A549 treated with ZK216348 at 1 μM for 4 hours (cell line): ENCODE data around the gene IRF2BP1. TPM values are rescaled to one million over a fixed set of nuclear protein-coding genes. Genes with fewer than 3 reads are reported as not detected.

Experiments used
- total RNA-seq: library from RNA; stranded (reverse); fragments of 200-300 nt; extraction: Qiagen RNA extraction; gene quantifications from 5 replicates; pipeline ENCODE4 v1.2.3, GENCODE V29; 2022; ENCODE audit warnings: low read depth

IRF2BP1 gene
- total RNA-seq: 14.9 to 40.5 TPM (median 38.1 TPM) in 5 replicates

GRCh38 chr19:45885556-45886426 lies at the start of gene IRF2BP1:
IRF2BP1 (minus strand) TSS chr19:45886141; CDS start chr19:45885774, 367 bp downstream.

DNA sequence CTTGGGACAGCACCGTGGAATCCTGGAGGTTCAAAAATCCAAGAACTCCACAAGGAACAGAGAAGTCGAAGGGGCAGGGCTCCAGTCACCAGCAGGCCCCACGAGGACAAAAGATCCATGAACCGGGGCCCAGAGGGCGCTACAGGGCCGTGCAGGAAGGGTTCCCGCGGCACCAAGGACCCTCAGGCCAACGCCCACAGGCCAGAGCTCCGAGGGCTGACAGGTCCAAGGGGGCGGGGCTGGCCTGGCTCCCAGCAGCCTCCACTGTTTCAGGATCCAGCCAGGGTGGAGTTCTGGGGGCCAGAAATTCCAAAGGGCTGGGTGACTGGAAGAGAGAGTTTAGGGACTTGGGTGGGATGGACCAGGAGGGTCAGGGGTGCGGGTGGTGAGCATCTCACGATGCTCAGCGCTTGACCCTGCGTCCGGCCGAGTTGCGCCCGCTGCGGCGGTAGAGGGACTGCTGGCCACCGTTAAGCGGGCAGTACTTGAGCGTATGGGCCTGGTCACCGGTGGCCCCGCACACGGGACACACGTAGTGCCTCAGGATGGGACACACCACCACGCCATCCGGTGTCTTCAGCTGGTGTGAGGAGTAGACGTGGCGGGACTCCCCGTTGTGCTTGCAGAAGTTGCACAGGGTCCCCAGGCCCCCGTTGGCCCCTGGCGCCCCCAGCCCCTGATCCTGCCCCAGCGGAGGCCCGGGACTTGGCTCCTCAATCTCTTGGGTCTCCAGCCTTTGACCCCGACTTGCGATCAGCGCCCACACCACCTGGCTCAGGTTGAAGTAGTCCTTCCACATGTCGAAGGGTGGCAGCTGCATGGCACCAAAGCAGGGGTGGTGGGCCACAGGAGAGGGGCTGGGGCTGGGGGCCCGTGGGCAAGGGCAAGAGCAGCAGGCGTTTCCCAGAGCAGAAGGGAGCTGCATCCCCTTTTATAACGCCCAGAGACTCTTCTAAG lies 28.2 kb upstream of the IRF2BP1 start, which contains the start of gene NANOS2:
Gene NANOS2 (minus strand): TSS at position 905 of the 957 bp plus-strand sequence. CDS start 85 bp downstream, at position 820.

DNA sequence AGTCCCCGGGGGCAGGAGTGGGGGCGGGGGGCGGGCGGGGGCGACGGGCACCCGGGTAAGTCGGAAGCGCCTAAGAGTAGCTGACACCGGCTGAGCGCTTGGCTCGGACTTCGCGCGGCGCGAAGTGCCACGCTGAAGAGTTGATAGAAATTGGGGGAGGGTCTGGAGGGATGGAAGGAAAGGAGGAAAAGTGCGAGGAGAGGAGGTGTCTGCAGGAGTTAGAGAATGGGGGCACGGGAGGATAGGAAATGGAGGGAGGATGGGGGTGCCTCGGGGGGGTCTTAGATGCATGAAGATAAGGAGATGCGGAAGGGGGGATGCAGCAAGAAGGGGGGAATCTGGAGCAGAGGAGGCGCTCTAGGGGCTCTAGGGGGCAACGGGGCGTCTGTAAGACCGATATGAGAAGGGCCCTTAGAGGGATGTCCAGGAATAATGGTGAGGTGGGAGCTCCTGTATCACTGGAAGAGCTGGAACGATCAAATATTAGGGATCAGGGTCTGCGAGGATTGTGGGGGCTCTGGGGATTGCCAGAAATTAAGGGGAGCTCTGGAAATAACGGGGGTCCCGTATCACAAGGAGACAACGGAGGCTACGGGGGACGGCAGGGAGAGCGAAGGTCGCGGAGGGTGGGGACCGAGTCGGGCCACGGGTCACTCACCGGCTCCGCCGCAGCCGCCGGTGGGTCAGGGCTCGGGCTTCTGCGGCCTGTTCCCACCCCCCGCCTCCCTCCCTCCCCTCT lies 16.1 kb upstream of the IRF2BP1 start, which contains the start of gene MYPOP:
Gene MYPOP (minus strand): TSS at position 702 of the 739 bp plus-strand sequence. CDS start 840 bp downstream, outside the sequence.

DNA sequence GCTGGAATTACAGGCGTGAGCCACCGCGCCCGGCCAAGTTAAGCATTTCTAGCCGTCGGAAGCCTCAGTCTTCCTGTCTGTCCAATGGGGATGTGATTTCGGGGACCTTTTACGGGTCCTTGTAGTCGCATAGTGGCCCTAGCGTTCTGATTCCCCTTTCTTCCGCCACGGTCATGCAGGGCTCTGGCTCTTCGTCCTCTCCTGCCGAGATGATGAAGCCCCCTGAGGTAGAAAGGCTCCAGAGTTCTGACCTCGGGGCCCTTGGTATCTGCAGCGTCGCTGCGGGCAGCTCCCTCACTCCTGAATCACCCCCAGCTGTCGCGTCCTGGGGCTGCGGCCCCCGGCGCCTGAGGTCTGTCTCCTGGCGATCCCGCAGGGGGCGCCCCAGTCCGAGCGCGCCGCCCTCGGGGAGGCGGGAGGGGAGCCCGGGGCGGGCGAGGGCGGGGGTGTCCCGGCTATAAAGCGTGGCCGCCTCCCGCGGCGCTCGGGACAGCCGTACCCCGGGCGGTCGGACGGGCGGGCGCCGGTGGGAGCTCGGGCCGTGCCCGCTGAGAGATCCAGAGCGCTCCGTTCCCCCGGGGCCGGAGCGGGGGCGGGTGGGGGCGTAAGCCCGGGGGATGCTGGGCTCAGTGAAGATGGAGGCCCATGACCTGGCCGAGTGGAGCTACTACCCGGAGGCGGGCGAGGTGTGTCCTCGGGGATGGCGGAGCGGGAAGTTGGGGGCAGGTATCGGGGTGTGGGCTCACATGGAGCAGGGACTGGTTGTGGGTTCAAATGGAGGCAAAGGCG lies 21.9 kb downstream of the IRF2BP1 start, which contains the start of gene FOXA3:
Gene FOXA3 (plus strand): TSS at position 487 of the 789 bp plus-strand sequence. CDS start 131 bp downstream, at position 618.

GRCh38 chr19:45862564-45863334 lies 23.2 kb downstream of the IRF2BP1 start, which contains the start of gene SYMPK:
SYMPK (minus strand) TSS chr19:45863147; CDS start chr19:45854495, 8,652 bp downstream.

Other genes with a start within 250 kb of the IRF2BP1 start
- gene EML2, start 246.7 kb downstream of the IRF2BP1 start, total RNA-seq: 12.4 to 30.6 TPM (median 26.0 TPM) in 5 replicates
- 1.3 to 4.0 TPM (median 2.7 TPM) in 5 replicates for gene GIPR, start 217.9 kb downstream of the IRF2BP1 start, total RNA-seq
- 727 to 1,166 TPM (median 803 TPM) in 5 replicates for gene SNRPD2, start 194.2 kb downstream of the IRF2BP1 start, total RNA-seq
- 6.1 to 10.3 TPM (median 9.5 TPM) in 5 replicates for gene QPCTL, start 193.5 kb downstream of the IRF2BP1 start, total RNA-seq
- gene FBXO46, start 155.2 kb downstream of the IRF2BP1 start, total RNA-seq: 7.7 to 12.5 TPM (median 9.8 TPM) in 5 replicates
- gene MEIOSIN, start 152.7 kb downstream of the IRF2BP1 start, total RNA-seq: 0.08 TPM in 1 of 5 replicates, not detected in the others
- gene SIX5, start 116.9 kb downstream of the IRF2BP1 start, total RNA-seq: 15.9 to 31.7 TPM (median 29.2 TPM) in 5 replicates
- gene DMPK, start 103.7 kb downstream of the IRF2BP1 start, total RNA-seq: 29.8 to 57.5 TPM (median 50.9 TPM) in 5 replicates
- gene DMWD, start 93.3 kb downstream of the IRF2BP1 start, total RNA-seq: 14.9 to 44.2 TPM (median 40.3 TPM) in 5 replicates
- not detected in 5 replicates for gene RSPH6A, start 70.8 kb downstream of the IRF2BP1 start, total RNA-seq
- gene SYMPK, start 23.0 kb downstream of the IRF2BP1 start, total RNA-seq: 41.7 to 81.9 TPM (median 75.7 TPM) in 5 replicates
- 0.35 to 0.93 TPM (median 0.72 TPM) in 5 replicates for gene FOXA3, start 21.8 kb downstream of the IRF2BP1 start, total RNA-seq
- 5.9 to 11.8 TPM (median 10.4 TPM) in 5 replicates for gene MYPOP, start 16.5 kb upstream of the IRF2BP1 start, total RNA-seq
- gene NANOS2, start 28.6 kb upstream of the IRF2BP1 start, total RNA-seq: not detected in 5 replicates
- gene NOVA2, start 87.7 kb upstream of the IRF2BP1 start, total RNA-seq: 0.21 to 0.38 TPM (median 0.29 TPM) in 5 replicates
- 2.6 to 6.1 TPM (median 4.8 TPM) in 5 replicates for gene CCDC61, start 109.3 kb upstream of the IRF2BP1 start, total RNA-seq
- gene PGLYRP1, start 136.9 kb upstream of the IRF2BP1 start, total RNA-seq: not detected in 5 replicates
- 0.24 to 0.65 TPM (median 0.39 TPM) in 5 replicates for gene IGFL4, start 154.9 kb upstream of the IRF2BP1 start, total RNA-seq
- not detected in 5 replicates for gene IGFL3, start 238.5 kb upstream of the IRF2BP1 start, total RNA-seq